Measurements from ENCODE around the gene PRCC.

The PRCC gene

DNA sequence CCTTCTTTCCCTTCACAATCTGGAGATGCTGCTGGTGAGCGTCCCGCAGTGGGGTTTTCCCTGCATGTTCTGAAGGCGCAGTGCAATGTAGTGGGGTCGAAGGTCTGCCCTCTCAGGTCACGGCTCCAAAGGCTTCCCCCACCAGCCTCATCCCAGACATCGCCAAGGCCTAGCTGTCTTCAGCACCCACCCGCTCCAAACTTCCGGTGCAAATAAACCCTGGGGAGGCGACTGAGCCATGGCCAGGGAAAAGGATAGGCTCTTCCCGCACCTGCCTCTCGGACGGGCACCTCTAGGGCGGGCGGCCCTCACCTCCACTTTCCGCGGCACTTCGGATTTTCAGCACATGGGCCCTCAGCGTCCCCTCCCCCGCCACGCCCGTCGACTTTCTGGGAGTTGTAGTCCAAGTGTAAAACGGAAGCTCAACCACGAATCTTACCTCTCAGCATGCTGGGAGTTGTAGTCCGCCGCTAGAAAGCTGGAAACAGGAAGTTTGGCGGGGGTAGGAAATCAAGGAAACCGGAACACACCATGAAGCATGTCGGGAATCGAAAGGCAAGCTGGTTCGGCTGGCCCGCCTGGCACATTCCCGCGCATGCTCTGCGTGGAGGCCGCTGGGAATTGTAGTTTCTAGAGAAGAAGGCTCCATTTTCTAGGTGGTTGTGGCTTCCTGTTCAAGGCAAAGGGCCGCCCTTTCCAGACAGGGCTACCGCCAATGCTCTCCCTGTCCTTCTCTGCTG, 26.4 kb upstream of the PRCC start, which contains the start of gene MRPL24:
TSS of gene MRPL24 (minus strand) at position 348 of the 740 bp plus-strand sequence. CDS start 2,384 bp downstream, outside the sequence.
- DNase-seq (ENCODE audit: low read depth), result peak; percentile 99
- no peak for TF ChIP-seq CTCF (IDR thresholded peaks at IDR 0.05; ENCODE audit: insufficient read depth, low read depth, low read length, missing control alignments)
- H3K4me3 ChIP-seq (ENCODE audit: low read depth, low read length), result peak within 1 kb of the TSS; percentile 63

DNA sequence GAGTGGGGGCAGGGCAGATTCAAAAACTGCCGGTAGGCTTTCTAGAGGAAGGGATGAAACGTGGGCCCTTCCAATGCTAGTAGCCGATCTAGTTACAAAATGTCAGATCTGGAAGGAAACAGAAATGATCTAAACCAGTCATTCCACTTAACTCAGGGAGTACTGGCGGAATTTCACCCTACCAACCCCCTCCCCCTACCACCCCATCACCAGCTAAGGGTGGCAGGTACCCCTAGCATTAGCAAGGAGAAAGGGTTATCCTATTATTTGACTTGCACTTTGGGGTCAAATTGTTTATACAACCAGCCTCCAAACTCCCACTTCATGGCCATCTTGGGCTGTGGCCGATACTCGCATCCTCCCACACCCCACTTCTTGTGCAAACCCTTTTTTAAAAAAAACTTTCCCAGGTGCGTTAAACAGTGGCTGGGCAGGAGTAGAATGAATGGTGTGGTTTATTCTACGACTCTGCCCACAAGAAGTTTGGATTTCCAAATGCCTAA, 25.8 kb upstream of the PRCC start:
- peak; percentile 47 for DNase-seq (ENCODE audit: low read depth)

DNA sequence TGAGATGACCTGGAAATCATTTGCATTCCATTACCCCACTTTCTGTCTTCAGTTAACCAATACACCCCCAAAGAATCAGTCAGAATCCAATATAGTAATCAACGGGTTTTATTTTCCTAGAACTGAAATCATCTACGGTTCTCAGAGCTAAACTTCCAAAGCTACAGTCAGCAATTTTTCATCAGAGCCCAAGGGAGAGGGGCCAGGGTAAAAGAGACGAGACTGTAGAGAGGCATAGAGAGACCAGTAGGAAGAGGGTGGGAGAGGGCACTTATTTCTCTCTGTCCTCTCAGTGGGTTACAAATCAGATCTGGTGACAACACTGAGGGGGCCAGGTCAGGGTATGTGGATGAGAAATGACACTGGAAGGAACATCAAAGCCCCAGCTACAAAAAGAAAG, 25.3 kb upstream of the PRCC start:
- no peak for TF ChIP-seq CTCF (IDR thresholded peaks at IDR 0.05; ENCODE audit: insufficient read depth, low read depth, low read length, missing control alignments)
- no peak overlapping the region for H3K4me3 ChIP-seq (ENCODE audit: low read depth, low read length)
- DNase-seq (ENCODE audit: low read depth), result no peak

More for the DNA sequence above, 25.8 kb upstream of the PRCC start:
- peak overlapping the region; percentile 63 for H3K4me3 ChIP-seq (ENCODE audit: low read depth, low read length)
- TF ChIP-seq CTCF (IDR thresholded peaks at IDR 0.05; ENCODE audit: insufficient read depth, low read depth, low read length, missing control alignments), result no peak

DNA sequence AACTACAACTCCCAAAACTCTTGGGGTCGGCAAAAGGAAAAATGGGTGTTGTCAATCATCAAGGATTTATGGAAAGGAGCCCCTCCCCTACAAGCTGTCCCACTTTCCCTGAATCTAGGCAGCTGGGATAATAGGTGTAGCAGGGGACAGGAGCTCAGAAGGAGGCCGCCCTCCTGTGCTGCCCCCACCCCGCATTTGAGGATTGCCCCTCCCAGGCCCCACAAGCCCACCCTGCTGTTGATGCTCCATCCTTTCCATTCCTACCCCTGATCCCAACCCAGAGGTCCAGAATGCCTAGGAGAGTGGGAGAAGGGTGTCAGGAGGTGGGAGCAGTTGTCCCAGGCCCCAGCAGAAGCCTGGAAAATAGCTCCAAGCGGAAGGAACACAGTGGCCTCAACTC, 24.5 kb upstream of the PRCC start:
- no peak overlapping the region for H3K4me3 ChIP-seq (ENCODE audit: low read depth, low read length)
- no peak for TF ChIP-seq CTCF (IDR thresholded peaks at IDR 0.05; ENCODE audit: insufficient read depth, low read depth, low read length, missing control alignments)
- no peak for DNase-seq (ENCODE audit: low read depth)

DNA sequence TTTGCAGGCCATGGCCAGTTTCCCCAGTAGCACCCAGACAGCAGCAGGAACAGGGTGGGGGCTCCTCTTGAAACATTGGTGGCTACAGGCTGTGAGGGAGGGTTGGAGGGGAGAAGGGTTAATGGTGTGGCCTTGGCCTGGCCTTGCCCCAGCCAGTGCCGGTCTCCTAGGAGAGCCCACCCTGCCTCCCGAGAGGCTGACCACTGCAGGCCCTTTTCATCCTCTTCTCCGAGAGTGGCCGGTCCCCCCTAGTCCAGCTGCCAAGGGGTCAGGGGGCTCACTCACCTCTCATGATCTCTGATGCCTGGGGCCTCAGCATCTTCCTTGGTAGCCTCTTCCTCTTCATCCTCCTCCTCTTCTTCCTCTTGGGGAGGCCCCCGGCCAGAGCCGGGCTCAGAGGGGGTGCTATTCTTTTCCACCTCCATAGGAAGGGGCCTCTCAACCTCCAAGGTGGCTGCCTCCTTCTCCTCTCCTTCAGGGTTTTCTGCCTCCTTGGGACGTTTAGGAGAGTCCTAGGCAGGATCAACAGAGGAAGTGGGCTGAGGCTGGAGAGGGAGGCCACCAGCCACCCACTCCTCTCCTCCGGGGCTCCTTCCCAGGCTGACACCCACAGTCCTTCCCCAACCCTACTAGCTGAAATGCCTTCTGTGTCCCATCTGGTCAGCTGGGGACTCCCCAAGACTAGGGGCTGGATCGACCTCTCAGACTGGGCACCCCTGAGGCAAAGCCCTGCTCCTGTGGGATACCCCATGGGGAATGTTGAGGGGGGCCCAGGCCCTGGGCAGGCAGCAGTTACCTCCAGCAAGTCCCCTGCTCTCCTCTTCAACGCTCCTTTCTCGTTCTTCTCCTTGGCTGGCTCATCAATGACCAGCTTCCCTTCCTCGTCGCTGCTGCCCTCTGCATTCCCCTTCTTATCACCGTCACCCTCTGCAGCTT, 23.7 kb upstream of the PRCC start:
- no peak for TF ChIP-seq CTCF (IDR thresholded peaks at IDR 0.05; ENCODE audit: insufficient read depth, low read depth, low read length, missing control alignments)
- DNase-seq (ENCODE audit: low read depth), result no peak
- no peak overlapping the region for H3K4me3 ChIP-seq (ENCODE audit: low read depth, low read length)

- no peak for TF ChIP-seq CTCF (IDR thresholded peaks at IDR 0.05; ENCODE audit: insufficient read depth, low read depth, low read length, missing control alignments)
- no peak overlapping the region for H3K4me3 ChIP-seq (ENCODE audit: low read depth, low read length)
- no peak for DNase-seq (ENCODE audit: low read depth)
These were observed 23.0 kb upstream of the PRCC start for GRCh38 chr1:156744344-156744743.

Data from GM12865 (cell line).